OCI-LY3 (cell line): ENCODE results near the gene RBM20.
A peak's percentile ranks its signal among the peaks of the same experiment; 100 is the strongest.

ENCODE experiments used
- H2AFZ ChIP-seq: fragments of 200-600, 300-600 bp; shearing (Covaris generic); 2 replicates; pipeline ENCODE4 v1.6.0; 2014; ENCODE audit warnings: antibody characterized with exemption, low read depth, low read length
- H3K27ac ChIP-seq: fragments of 200-600, 300-600 bp; sonication (generic); 2 replicates; pipeline ENCODE4 v1.5.1; 2014; ENCODE audit warnings: mild to moderate bottlenecking, low read length, moderate library complexity, mixed read lengths
- H3K27me3 ChIP-seq: fragments of 200-600, 300-600 bp; sonication (generic); 2 replicates; pipeline ENCODE4 v1.6.1; 2014; ENCODE audit warnings: low read depth, low read length, mixed read lengths
- H3K36me3 ChIP-seq: fragments of 200-600, 300-600 bp; sonication (generic); replicated peaks from 2 replicates; pipeline ENCODE3; 2014; ENCODE audit warnings: low read depth, low read length, mixed read lengths
- H3K4me1 ChIP-seq: fragments of 300-600, 200-600 bp; sonication (generic); 2 replicates; pipeline ENCODE4 v1.6.1; 2014; ENCODE audit warnings: low read length, mixed read lengths
- H3K4me2 ChIP-seq: fragments of 200-600, 300-600 bp; sonication (generic); 2 replicates; pipeline ENCODE4 v1.6.1; 2014; ENCODE audit warnings: low read length, mixed read lengths
- H3K4me3 ChIP-seq: fragments of 300-600, 200-600 bp; sonication (generic); 2 replicates; pipeline ENCODE4 v1.5.1; 2014; ENCODE audit warnings: antibody characterized with exemption, mild to moderate bottlenecking, low read length, moderate library complexity
- H3K79me2 ChIP-seq: fragments of 300-600, 200-600 bp; shearing (Covaris generic); 2 replicates; pipeline ENCODE4 v1.6.1; 2014; ENCODE audit warnings: mild to moderate bottlenecking, low read length, mixed read lengths
- H3K9ac ChIP-seq: fragments of 300-600, 200-600 bp; shearing (Covaris generic); 2 replicates; pipeline ENCODE4 v1.6.0; 2014; ENCODE audit warnings: mild to moderate bottlenecking, low read length, moderate library complexity
- H3K9me3 ChIP-seq: fragments of 200-600, 300-600 bp; shearing (Covaris generic); 2 replicates; pipeline ENCODE4 v1.6.1; 2014; ENCODE audit warnings: low read length, mixed read lengths; ENCODE audit not compliant: insufficient read depth
- H4K20me1 ChIP-seq: fragments of 200-600, 300-600 bp; sonication (generic); 2 replicates; pipeline ENCODE4 v1.6.1; 2016; ENCODE audit warnings: low read length, mixed read lengths; ENCODE audit not compliant: insufficient read depth
- CTCF ChIP-seq: fragments of 200-600, 300-600 bp; sonication (generic); IDR thresholded peaks from 2 replicates; pipeline ENCODE4 v1.5.1; 2014; ENCODE audit warnings: antibody characterized with exemption, low read length, low read depth
- EZH2phosphoT487 ChIP-seq: fragments of 200-600 bp; shearing (Covaris generic); IDR thresholded peaks from 2 replicates; pipeline ENCODE4 v1.6.1; 2018; ENCODE audit warnings: antibody characterized with exemption, mixed run types, low read depth

The RBM20 gene

GRCh38 chr10:110698782-110699201, 54.7 kb downstream of the RBM20 start:
- Histone ChIP-seq H4K20me1 (no peaks in the 10 kb centered on the region), H3K79me2 (no peaks in the 10 kb centered on the region), H2AFZ (no peak overlapping the region), H3K4me3 (no peak overlapping the region), H3K9me3 (no peaks in the 10 kb centered on the region), H3K36me3 (no peaks in the 10 kb centered on the region), H3K4me1 (peaks cover 8% of the 10 kb centered on the region), H3K27me3 (no peaks in the 10 kb centered on the region; the same call in 1 of the 2 replicates), H3K9ac (no peak overlapping the region), H3K4me2 (no peak overlapping the region), H3K27ac (no peak overlapping the region)
- TF ChIP-seq CTCF (no peak), EZH2phosphoT487 (no peak)

GRCh38 chr10:110699859-110700468, 55.8 kb downstream of the RBM20 start:
- no peak overlapping the region for H3K9ac ChIP-seq
- H3K4me3 ChIP-seq, result no peak overlapping the region
- H3K9me3 ChIP-seq, result no peaks in the 10 kb centered on the region
- no peak overlapping the region for H3K4me2 ChIP-seq
- no peaks in the 10 kb centered on the region for H3K27me3 ChIP-seq
- no peak overlapping the region for H2AFZ ChIP-seq
- no peaks in the 10 kb centered on the region for H3K79me2 ChIP-seq
- H3K4me1 ChIP-seq, result peaks cover 8% of the 10 kb centered on the region
- no peak overlapping the region for H3K27ac ChIP-seq
- no peaks in the 10 kb centered on the region for H4K20me1 ChIP-seq
- no peaks in the 10 kb centered on the region for H3K36me3 ChIP-seq
- TF ChIP-seq EZH2phosphoT487 (no peak), CTCF (no peak)

GRCh38 chr10:110700947-110701616, 56.9 kb downstream of the RBM20 start:
- no peaks in the 10 kb centered on the region for H3K79me2 ChIP-seq
- H3K27ac ChIP-seq, result no peak overlapping the region
- H3K4me1 ChIP-seq, result peaks cover 8% of the 10 kb centered on the region
- H3K9ac ChIP-seq, result no peak overlapping the region
- TF ChIP-seq CTCF, result no peak
- no peak for TF ChIP-seq EZH2phosphoT487
- H3K36me3 ChIP-seq, result no peaks in the 10 kb centered on the region
- H3K9me3 ChIP-seq, result no peaks in the 10 kb centered on the region
- H2AFZ ChIP-seq, result no peak overlapping the region
- H3K27me3 ChIP-seq, result no peaks in the 10 kb centered on the region
- H3K4me3 ChIP-seq, result no peak overlapping the region
- no peaks in the 10 kb centered on the region for H4K20me1 ChIP-seq
- H3K4me2 ChIP-seq, result 0 out of 2 replicates have a peak overlapping the region, but pooled peaks have one; percentile 3

GRCh38 chr10:110701617-110701971, 57.5 kb downstream of the RBM20 start:
- no peak overlapping the region for H3K9ac ChIP-seq
- no peak overlapping the region for H3K27ac ChIP-seq
- H3K4me2 ChIP-seq, result no peak overlapping the region
- no peaks in the 10 kb centered on the region for H4K20me1 ChIP-seq
- no peak for TF ChIP-seq CTCF
- no peak for TF ChIP-seq EZH2phosphoT487
- H3K79me2 ChIP-seq, result no peaks in the 10 kb centered on the region
- no peak overlapping the region for H2AFZ ChIP-seq
- peaks cover 8% of the 10 kb centered on the region for H3K4me1 ChIP-seq
- H3K4me3 ChIP-seq, result no peak overlapping the region
- no peaks in the 10 kb centered on the region for H3K36me3 ChIP-seq
- H3K27me3 ChIP-seq, result no peaks in the 10 kb centered on the region
- no peaks in the 10 kb centered on the region for H3K9me3 ChIP-seq
